HepG2 (cell line): ENCODE results near the gene DRAM1. TPM values are rescaled to one million over a fixed set of nuclear protein-coding genes. Genes with fewer than 3 reads are reported as not detected.

ENCODE experiments used
- ELF4 ChIP-seq: sonication (generic); formaldehyde crosslinking; IDR thresholded peaks from 2 replicates; pipeline ENCODE4 v1.5.0; 2020; ENCODE audit warnings: missing genetic modification reagents, mild to moderate bottlenecking, moderate library complexity, borderline replicate concordance
- HNRNPLL ChIP-seq: fragments of 200-400 bp; formaldehyde crosslinking; IDR thresholded peaks from 2 replicates; pipeline ENCODE4 v1.6.1; 2017; ENCODE audit warnings: mild to moderate bottlenecking, low read depth, low read length; ENCODE audit not compliant: poor library complexity, severe bottlenecking
- SRF ChIP-seq: IDR thresholded peaks from 2 replicates; pipeline ENCODE4 v1.6.1; 2011; ENCODE audit warnings: mild to moderate bottlenecking, low read depth, low read length, moderate library complexity
- ZBTB21 ChIP-seq: sonication (generic); formaldehyde crosslinking; IDR thresholded peaks from 2 replicates; pipeline ENCODE4 v1.4.0; 2020; ENCODE audit warnings: missing genetic modification reagents
- ZSCAN30 ChIP-seq: sonication (generic); formaldehyde crosslinking; IDR thresholded peaks from 2 replicates; pipeline ENCODE4 v1.5.0; 2020; ENCODE audit warnings: mild to moderate bottlenecking, missing genetic modification reagents
- polyA plus RNA-seq, 8 experiments: library from polyadenylated mRNA; depleted of rRNA in 3 of 8; stranded (reverse) in 7 of 8; unstranded in 1 of 8; fragments of >200 nt; fragmentation: Illumina TruSeq in 4 of 8; extraction: Trizol in 4 of 8; gene quantifications; 2 replicates each; pipeline versions ENCODE4 v1.2.1 to v1.2.3, GENCODE V29; 2011 to 2016; ENCODE audit warnings: low read depth in 4 of 8, missing spikeins in 1 of 8, mixed read lengths in 1 of 8; ENCODE audit not compliant: insufficient read depth in 1 of 8
- total RNA-seq, 5 experiments: library from RNA; depleted of rRNA; stranded (reverse); fragments of >200 nt; fragmentation: Illumina TruSeq; extraction: Trizol; gene quantifications; 2 replicates each; pipeline ENCODE4 v1.2.3, GENCODE V29; 2016; ENCODE audit warnings: low read depth in 1 of 5
- TF ChIP-seq, protein P1 (sequence below): sonication (generic); formaldehyde crosslinking; IDR thresholded peaks from 2 replicates; pipeline ENCODE4 v1.4.0; 2020; ENCODE audit warnings: missing genetic modification reagents
- TF ChIP-seq, protein P2 (sequence below): sonication (generic); formaldehyde crosslinking; IDR thresholded peaks from 2 replicates; pipeline ENCODE4 v1.8.1; 2023; ENCODE audit warnings: missing genetic modification reagents, mild to moderate bottlenecking, borderline replicate concordance
- TF ChIP-seq, protein P3 (sequence below): sonication (generic); formaldehyde crosslinking; IDR thresholded peaks from 2 replicates; pipeline ENCODE4 v1.4.0; 2020; ENCODE audit warnings: missing genetic modification reagents, borderline replicate concordance
- TF ChIP-seq, protein P4 (sequence below): sonication (generic); formaldehyde crosslinking; IDR thresholded peaks from 2 replicates; pipeline ENCODE4 v1.4.0; 2020; ENCODE audit warnings: missing genetic modification reagents

The DRAM1 gene
- total and polyA plus RNA-seq, 2 of the 13 experiments (the other 11 are each of a cell fraction or from before 2014, with no cell fraction given), result 20.9 to 32.6 TPM

DNA sequence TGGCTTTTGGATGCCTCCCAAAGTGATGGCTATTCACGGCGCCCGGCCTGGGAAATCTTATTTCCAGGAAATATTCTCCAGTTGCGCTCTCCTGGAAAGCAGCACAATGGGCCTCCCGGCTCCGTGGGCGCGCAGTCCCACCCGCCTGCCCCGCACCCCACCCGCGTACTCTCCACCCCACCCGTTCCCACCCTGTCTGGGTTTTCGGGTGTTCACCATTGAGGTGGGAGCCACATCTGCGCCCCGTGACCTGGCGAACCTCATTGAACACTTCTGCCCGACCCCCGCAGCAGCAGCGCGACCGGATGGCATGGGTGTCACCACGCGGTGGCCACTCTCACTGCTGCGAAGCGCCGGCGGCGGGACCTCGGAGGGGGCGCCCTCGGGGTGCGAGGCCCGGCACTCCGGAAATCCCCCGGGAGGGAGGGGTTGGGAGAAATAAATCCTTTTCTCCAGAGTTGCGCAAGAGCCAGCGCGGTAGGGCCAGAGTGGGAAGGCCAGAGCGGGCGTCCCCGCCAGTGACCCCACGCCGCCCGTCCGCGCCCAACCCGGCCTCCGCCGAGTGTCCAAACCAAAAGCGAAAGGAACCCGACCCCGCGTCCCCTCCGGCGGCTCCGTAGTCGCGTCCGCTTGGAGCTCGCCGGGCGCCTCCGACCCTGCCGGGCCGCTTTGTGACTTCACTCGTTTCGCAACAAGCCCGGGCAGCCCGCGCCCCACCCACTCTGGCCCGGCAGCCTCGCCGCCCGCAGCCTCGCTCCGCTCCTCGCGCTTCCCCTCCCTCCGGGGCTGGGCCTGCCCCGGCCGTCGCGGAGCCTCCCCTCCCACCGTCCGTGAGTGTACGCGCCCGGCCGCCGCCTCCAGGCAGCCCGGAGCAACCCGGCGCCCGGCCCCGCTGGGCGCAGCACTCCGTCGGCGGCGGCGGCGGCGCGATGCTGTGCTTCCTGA lies at the start of gene DRAM1 (continued):
- peak; percentile 90 for TF ChIP-seq HNRNPLL
- TF ChIP-seq ZBTB21, result peak; percentile 35; the same call in 1 of the 2 replicates
- TF ChIP-seq ELF4 (CRISPR knock-in tag), result no peak
- TF ChIP-seq, protein P1, sequence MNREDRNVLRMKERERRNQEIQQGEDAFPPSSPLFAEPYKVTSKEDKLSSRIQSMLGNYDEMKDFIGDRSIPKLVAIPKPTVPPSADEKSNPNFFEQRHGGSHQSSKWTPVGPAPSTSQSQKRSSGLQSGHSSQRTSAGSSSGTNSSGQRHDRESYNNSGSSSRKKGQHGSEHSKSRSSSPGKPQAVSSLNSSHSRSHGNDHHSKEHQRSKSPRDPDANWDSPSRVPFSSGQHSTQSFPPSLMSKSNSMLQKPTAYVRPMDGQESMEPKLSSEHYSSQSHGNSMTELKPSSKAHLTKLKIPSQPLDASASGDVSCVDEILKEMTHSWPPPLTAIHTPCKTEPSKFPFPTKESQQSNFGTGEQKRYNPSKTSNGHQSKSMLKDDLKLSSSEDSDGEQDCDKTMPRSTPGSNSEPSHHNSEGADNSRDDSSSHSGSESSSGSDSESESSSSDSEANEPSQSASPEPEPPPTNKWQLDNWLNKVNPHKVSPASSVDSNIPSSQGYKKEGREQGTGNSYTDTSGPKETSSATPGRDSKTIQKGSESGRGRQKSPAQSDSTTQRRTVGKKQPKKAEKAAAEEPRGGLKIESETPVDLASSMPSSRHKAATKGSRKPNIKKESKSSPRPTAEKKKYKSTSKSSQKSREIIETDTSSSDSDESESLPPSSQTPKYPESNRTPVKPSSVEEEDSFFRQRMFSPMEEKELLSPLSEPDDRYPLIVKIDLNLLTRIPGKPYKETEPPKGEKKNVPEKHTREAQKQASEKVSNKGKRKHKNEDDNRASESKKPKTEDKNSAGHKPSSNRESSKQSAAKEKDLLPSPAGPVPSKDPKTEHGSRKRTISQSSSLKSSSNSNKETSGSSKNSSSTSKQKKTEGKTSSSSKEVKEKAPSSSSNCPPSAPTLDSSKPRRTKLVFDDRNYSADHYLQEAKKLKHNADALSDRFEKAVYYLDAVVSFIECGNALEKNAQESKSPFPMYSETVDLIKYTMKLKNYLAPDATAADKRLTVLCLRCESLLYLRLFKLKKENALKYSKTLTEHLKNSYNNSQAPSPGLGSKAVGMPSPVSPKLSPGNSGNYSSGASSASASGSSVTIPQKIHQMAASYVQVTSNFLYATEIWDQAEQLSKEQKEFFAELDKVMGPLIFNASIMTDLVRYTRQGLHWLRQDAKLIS (CRISPR knock-in tag), result no peak
- TF ChIP-seq, protein P2, sequence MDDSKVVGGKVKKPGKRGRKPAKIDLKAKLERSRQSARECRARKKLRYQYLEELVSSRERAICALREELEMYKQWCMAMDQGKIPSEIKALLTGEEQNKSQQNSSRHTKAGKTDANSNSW (CRISPR knock-in tag), result no peak
- TF ChIP-seq SRF, result no peak
- TF ChIP-seq, protein P3, sequence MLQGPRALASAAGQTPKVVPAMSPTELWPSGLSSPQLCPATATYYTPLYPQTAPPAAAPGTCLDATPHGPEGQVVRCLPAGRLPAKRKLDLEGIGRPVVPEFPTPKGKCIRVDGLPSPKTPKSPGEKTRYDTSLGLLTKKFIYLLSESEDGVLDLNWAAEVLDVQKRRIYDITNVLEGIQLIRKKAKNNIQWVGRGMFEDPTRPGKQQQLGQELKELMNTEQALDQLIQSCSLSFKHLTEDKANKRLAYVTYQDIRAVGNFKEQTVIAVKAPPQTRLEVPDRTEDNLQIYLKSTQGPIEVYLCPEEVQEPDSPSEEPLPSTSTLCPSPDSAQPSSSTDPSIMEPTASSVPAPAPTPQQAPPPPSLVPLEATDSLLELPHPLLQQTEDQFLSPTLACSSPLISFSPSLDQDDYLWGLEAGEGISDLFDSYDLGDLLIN (CRISPR knock-in tag), result no peak
- peak; percentile 92; the same call in 1 of the 2 replicates for TF ChIP-seq ZSCAN30 (CRISPR knock-in tag)
- TF ChIP-seq, protein P4, sequence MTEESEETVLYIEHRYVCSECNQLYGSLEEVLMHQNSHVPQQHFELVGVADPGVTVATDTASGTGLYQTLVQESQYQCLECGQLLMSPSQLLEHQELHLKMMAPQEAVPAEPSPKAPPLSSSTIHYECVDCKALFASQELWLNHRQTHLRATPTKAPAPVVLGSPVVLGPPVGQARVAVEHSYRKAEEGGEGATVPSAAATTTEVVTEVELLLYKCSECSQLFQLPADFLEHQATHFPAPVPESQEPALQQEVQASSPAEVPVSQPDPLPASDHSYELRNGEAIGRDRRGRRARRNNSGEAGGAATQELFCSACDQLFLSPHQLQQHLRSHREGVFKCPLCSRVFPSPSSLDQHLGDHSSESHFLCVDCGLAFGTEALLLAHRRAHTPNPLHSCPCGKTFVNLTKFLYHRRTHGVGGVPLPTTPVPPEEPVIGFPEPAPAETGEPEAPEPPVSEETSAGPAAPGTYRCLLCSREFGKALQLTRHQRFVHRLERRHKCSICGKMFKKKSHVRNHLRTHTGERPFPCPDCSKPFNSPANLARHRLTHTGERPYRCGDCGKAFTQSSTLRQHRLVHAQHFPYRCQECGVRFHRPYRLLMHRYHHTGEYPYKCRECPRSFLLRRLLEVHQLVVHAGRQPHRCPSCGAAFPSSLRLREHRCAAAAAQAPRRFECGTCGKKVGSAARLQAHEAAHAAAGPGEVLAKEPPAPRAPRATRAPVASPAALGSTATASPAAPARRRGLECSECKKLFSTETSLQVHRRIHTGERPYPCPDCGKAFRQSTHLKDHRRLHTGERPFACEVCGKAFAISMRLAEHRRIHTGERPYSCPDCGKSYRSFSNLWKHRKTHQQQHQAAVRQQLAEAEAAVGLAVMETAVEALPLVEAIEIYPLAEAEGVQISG (CRISPR knock-in tag), result no peak; the same call in 1 of the 2 replicates
